Amygdala (tissue), 56 donors: ENCODE data around the gene CDK6.
"Not testable (repeated sequence)": the region's sequence is repeated elsewhere in the genome, so short reads cannot be mapped to it uniquely, and the experiment has no call there.

ENCODE experiments used
- DNase-seq, 56 donors: peaks; one replicate each; lab custom pipeline; 2025; lab: John Stamatoyannopoulos, UW

Gene CDK6

DNA sequence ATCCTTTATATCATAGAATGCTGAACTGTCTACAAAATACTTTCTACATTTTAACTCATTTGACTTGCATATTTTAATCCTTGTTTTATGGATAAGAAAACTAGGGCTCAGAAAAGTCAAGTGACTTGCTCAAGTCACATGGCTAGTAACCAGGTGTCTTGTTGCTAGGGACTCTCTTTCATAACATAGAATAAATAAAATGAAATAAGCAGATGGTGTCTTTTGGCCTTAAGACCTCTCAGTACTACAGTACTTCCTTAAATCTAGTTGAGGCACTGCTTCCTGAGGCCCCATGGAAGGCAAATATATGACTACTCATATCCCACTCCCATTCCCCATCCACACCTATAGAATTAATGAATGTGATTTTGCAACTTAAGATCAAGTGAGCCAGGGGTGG is 87.9 kb downstream of the CDK6 start:
- DNase-seq: no peak

DNA sequence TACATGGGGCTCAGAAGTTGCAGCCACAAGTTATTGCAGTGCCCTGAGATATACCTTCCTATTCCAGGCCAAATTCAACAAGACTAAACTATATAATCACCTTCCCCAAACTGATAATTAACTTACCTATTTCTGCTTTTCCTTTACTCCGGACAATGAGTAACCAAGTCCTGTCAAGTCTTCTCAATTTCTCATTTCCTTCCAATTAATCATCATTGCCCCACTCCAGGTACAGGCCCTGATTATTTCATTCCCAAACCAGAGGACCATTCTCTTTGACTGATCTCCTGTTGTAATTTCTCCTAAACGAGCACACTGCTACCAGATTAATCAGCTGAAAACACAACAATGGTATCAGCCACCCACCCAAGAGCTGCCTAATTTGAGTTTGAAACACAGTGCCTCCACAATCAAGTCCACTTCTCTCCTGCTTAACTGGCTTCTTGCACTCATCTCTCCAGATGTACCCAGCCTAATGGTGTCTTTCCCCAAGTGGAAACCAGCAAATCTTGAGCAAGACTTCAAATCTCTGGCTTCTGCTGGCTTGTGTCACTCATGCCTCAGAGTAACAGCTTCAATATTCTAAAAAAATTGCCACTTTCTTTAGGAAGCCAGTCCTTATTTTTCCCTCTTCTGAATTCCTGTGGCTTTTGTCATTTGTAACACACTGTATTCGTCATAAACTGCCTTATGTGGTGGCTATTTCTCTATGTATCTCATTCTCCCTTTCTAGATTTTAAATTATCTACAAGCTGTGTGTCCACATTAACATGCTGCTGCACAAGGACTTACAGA is 89.1 kb downstream of the CDK6 start:
- DNase-seq: no peak

DNA sequence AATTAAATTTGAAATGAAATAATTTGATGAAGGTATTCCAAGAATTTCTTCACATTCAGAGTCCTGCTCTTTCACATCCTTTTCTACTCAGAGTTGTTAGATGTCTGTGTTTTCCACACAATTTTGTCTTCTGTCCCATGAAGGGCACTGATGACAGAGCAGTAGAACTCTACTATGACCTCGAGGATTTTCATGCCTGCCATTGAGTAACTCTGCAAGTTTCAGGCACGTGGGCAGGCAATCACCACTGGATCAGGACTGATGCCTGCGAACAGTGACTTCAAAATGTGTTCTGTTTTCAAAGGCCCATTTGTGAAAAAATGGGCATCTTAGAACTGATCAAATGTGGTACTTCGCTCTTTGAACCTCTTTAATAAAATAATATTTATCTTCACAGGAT is 91.1 kb downstream of the CDK6 start:
- DNase-seq: no peak

DNA sequence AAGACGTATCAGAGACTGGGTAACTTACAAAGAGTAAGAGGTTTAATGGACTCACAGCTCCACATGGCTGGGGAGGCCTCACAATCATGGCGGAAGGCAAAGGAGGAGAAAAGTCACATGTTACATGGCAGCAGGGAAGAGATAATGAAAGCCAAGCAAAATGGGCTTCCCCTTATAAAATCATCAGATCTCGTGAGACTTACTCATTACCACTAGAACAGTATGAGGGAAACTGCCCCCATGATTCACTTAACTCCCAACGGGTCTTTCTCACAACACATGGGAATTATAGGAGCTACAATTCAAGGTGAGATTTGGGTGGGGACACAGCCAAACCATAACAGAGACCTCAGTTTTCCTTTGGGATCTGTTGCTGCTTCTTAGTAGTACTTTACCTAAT is 92.2 kb downstream of the CDK6 start:
- DNase-seq: not testable (repeated sequence)

DNA sequence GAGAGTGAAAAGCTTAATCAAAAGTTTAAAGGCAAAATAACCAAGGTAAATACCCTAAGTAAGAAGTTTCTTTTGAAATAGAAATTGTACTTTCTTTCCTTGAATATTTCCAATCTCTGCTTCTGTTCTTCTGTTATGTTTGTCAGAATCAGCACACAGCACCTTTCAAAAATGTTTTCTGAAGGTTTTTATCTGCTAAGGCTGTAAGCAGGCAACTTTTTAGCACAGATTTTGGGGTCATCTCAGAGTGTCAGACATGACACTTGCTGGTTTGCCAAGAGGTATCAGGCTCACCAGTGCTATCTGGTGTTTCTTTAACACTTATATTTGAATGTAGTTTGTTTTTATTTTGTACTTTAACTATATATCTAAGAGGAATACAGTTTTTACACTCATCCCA is 94.2 kb downstream of the CDK6 start:
- DNase-seq: no peak

DNA sequence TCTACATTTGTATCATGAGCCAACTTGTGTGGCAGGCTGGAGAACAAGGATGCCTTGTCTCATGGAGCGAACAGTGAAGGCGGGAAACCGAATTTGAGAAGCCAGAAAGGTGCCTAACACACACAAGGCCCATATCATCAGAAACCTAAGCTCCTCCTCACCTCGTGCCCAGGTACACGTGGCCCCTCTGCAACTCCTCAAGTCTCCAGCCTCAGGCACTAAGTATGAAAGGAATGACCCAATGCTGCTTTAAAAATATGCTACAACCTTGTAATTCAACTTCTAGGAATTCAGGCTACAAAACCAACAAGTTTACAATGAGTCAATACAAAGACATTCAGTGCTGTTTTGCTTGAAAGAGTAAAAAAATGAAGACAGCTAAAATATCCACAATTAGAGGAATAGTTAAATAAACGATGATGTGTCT is 95.7 kb downstream of the CDK6 start:
- DNase-seq: peak in 3 of 56 donors; percentile 0 to 3 (median 2)

DNA sequence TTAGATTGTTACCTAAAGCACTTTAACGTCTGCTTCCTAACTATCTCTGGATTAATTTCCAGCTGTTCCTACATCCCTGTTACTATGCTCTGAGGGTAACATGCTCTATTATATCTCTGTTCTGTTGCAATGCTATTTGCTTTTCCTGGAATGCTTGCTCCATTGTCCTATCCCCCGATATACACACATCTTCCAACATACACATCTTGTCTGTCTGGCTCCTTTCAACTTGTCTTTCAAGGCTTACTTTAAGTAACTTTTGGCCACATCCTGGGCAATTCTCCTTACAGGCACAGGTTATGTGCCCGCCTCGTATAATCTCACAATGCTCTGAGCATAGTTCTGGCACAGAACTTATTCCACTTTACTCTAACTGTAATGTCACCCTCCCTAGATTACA is 96.2 kb downstream of the CDK6 start:
- DNase-seq: no peak

DNA sequence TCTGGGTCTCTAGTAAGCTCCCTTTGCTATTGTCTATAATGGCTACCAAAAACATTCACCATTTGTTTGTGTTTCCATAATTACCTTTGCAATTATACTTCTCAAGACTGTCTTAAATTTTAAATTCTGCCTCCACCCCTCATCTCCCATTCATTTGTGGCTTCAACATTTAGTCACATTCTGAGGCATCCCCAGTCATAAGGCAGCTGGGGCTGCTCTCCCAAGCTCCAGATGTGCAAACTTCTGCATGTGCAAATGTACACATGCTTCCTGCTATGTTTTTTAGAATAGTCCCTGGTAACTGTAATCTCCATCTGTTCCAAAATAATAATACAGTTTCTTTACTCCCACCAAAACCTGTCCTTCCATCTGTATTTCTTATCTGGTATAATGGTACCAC is 97.3 kb downstream of the CDK6 start:
- DNase-seq: no peak

DNA sequence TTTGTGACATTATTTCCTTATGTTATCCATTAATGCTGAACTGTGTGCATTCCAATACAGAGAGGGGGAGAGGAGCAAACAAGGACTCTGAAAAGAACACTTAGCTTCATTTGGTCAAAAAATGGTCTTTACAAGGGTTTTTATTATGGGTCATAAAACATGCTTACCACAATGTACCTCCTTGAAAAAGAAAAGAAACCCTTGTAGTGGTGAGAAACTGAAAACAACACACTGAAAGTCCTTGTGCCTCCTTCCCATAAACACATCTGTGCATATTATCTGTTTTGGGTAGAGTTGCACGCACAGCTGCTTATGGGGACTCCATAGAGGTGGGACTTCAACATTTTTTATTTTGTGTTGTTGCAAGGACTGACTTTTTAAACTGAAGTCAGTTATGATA is 98.7 kb downstream of the CDK6 start:
- DNase-seq: no peak

DNA sequence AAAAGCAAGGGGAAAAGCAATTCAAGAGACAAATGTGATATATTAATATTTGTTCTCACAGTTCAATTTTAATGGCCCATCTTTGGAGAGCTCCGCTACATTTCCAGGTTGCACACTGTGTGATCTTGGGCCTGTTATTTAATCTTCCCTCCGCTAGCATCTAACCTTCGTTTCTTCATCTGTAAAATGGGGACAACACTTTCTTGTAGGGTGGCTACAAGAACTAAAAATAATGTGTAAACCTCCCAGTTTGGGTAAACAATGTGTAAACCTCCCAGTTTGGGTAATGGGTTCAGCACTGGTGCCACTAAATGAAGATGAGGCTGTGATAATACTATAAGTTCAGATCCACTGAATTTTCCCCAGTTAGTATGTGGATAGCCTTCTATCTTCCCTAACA is 99.5 kb downstream of the CDK6 start:
- DNase-seq: no peak

DNA sequence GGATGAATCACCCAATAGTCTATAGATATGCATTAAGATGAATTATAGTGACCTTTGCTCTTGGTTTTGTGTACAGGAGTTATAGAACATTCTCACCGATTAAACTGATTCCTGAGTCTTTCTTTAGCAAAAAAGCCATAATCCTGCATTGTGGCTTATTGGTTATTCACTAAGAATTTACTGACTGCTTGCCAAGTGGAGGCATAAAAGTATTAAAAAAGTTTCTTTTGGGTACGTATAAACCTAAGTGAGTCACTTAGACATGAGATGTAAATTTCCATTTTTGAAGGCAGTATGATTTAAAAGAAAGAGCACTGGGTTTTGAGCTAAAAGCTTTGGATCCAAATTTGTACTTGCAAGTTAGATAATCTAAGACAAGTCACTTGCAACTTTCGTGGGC is 100.7 kb downstream of the CDK6 start:
- no peak for DNase-seq

DNA sequence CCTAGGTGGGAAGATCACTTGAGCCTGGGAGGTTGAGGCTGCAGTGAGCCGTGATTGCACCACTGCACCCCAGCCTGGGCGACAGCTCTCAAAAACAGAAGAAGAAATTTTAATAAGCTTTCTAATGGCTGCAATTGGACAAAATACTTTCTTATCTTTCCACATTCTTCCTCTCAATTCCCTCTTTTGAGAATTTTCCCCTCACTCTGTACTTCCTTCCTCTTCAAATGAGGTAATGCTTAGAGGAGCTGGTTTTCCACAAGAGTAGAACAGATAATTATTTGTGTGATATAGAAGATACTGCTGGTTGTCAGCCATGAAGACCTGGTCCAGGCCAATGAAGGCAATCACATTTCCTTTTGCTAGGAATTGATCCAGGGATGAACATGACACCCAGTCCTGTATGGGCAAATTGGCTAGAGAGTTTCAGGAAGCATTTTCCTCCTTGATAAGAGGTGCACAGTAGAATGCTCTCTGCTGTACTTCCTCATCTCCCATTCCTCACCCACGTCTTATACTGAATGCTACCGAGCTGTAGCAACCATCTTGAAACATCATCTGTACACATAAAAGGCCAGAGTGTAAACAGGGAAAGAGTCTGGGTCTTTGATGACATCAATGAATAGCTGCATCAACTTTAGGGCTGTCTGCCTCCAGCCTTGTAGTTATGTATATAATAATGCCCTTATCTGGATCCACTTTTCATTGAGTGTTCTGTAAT is 103.9 kb downstream of the CDK6 start:
- DNase-seq: no peak

DNA sequence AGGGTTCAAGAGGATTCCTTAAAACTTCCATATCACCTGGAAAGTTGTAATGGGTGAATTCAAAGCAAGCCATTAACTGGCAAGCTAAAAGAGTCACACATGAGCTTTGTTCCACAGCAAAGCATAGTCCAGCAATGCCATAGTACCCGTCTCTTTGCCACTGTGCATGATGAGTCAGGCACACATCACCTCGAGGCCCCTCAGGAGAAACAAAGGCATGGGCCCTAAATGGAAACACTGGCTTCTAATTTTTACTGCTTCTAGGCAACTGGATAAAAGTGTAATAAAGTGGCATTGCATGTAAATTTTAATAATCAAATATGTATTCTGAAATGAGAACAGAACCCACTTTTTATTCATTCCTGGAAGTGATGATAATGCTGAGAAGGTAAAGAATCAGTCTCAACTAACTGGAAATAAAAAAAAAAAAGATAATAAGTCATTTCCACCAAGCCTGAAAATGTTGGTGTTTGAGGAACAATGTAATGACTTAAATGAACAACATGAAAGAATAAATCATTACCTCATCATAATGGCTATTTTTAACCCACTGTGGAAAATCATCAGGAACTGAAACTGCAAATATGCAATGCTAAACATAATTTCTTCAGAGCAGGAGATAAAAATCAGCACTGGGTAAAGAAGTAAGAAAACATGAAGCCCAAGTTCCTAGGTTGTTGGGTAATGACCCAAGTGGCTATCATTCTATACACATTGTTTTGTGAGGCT is 104.9 kb downstream of the CDK6 start:
- DNase-seq: no peak

DNA sequence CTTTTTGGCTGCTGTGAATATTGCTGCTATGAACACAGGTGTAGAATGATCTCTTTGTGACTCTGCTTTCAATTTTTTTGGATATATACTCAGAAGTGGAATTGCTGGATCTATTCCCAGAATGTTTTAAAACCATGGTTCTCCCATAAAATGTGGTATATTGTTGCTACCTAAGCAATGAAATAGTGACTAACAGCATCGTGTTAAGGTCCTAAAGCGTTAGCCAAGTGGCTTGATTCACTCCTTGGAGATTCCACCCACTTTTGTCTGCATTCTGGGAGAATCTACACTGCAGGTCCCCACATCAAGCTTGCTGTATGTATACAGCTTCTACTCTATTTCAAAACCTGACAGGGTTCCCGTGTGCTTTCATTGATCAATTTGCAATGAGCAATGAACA is 105.6 kb downstream of the CDK6 start:
- no peak for DNase-seq

DNA sequence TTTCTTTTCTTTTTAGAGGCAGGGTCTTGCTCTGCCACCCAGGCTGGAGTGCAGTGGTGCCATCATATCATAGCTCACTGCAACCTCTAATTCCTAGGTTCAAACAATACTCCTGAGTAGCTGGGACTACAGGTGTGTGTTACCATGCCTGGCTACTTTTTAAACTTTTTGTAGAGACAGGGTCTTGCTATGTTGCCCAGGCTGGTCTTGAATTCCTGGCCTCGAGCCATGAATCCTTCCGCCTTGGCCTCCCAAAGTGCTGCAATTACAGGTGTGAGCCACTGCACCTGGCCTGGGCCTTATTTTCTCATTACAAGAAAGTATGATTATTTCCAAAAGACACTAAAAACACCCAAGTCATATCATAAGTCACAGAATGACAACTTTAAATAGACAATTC is 106.6 kb downstream of the CDK6 start:
- DNase-seq: no peak

DNA sequence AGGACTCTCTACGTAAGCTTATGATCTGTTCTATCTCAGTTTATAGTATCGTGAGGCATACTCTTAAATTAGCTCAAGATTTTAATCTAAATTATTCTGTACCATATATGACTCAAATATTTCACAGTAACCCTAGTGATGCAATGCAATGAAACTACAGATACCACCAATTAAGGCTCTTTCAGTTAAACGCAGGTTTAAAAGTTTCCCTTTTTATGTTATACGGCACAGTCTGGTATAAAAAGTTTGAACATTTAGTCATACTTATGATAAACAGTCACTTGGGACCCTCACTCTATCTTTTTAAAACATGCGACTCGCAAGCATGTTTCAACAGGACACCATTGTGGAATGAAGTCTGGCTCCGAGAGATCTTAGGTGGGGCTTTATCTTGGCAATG is 107.2 kb downstream of the CDK6 start:
- DNase-seq: no peak

DNA sequence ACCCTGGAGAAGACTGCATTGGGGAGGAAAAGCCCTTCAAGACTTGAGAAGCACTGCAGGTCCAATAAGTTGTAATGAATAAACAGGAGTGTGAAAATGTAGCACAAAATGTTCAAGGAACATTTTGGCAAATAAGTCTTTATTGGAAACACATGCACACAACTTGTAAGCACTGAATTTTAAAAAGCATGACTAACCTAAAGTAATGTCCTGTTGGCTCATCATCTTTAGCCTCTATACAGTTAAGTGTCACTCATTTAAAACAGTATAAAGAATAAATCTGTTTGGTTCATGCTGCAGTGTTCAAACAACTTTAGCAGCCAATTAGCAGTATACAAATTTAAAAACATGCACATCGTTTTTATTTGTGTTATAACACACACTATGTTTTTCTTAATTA is 108.6 kb downstream of the CDK6 start:
- no peak for DNase-seq

DNA sequence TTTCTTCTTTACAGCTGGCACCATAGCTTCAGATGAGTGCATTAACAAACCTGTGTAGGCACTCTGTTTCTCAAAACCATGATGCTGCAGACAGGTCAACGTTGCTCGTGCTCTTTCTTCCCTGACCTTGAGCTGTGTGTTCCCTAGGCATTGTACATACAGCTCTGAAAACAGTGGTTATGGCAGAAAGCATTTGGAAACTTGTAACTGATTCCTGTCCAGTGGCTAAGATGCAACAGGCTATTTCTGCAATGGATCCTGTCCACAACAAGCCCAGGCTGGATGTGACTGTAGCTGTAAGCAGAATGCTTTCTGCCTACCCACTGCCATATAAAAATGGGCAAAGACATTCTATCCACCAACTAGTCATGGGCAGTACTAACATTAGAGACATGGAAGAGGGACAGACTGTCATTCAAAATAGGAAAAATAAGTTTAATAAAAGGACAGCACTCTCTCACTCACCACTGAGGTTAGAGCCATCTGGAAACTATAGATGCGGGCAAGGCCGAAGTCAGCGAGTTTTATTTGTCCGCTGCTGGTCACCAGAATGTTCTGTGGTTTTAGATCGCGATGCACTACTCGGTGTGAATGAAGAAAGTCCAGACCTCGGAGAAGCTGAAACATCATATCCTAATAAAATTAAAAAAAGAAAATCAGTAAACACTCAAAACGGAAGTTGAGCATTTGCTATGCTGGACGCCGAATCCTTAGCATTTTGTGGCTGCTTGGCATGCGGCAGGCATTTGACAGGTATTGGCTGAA is 111.0 kb downstream of the CDK6 start:
- no peak for DNase-seq

DNA sequence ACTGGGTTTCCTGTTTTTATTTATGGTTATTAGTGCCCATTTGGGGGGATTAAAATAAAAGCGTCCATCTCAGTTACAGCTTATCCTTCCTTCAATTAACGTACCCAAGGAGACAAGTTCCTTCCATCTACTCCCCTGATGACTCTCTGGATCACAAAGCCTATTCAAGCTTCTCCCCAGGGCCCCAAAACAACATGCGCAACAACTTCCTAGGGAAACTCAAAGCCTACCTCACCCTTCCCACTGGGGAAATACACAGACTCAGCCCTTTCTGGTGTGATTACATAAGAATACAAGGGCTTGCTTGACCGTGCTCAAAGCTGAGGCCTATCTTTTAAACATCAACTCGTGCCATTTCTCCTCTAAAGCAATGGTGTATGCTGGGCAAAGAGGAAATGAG is 112.4 kb downstream of the CDK6 start:
- DNase-seq: no peak

DNA sequence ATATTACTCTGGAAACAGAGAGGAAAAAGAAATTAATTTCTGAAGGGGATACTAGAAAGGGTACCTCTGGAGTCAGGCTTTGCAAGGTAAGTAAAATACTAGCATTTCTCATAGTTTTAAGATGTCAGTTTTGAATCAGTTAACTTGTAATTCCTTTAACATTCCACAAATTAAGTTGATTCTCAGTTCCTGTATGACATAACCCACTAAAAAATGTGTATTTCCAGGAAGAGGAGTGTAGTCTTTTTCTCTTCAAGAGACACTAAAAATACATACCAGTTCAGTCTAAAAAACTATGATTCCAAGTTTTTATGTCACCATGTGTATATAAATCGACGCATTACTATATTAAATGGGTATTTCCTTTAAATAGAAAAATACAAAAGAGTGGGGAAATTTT is 113.2 kb downstream of the CDK6 start:
- DNase-seq: no peak

DNA sequence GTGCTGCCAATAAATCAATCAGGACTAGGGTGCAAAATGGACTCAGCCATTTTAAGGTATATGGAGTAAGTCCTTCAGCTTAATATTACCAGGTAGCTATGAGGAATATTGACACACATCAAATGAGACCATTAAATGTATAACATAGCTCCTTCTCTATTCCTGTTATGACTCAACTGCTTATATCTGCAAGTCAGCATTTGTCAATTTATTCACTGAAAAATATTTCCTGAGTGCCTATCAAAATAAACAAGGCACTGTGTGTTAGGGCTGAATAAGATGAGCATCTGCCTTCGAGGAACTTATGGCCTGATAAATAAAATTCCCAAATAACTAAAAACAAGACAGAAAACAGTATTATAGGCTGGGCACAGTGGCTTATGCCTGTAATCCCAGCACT is 113.8 kb downstream of the CDK6 start:
- DNase-seq: no peak
